D721Med (cell line): ENCODE data around the gene SMAD2.

ENCODE experiments used
- DNase-seq: peaks from one replicate; pipeline ENCODE4 v3.0.0; 2011; ENCODE audit warnings: low spot score; ENCODE audit not compliant: insufficient read length
- FAIRE-seq: peaks from 2 replicates; lab custom pipeline; 2011; peaks lifted over from hg19 to GRCh38; lab: Jason Lieb, UNC
- TF ChIP-seq, protein P1 (sequence below): IDR thresholded peaks from 2 replicates; pipeline ENCODE4 v1.5.1; 2012; ENCODE audit warnings: mild to moderate bottlenecking, control low read depth; ENCODE audit not compliant: insufficient read depth; ENCODE audit errors: missing control alignments

The SMAD2 gene

DNA sequence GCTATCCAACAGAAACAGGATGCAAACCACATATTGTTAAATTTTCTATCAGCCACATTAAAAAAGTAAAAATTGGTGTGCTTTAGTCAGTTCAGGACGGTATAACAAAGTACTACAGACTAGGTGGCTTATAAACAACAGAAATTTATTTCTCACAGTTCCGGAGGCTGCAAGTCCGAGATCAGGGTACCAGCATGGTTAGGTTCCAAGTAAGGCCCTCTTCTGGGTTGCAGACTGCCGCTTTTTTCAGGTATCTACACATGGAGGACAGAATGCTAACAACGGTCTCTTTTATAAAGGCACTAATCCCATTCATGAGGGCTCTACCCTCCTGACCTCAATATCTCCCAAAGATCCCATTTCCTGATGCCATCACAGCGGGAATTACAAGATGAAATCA is 10.5 kb downstream of the SMAD2 start:
- FAIRE-seq: no peak
- no peak for DNase-seq
- TF ChIP-seq, protein P1, sequence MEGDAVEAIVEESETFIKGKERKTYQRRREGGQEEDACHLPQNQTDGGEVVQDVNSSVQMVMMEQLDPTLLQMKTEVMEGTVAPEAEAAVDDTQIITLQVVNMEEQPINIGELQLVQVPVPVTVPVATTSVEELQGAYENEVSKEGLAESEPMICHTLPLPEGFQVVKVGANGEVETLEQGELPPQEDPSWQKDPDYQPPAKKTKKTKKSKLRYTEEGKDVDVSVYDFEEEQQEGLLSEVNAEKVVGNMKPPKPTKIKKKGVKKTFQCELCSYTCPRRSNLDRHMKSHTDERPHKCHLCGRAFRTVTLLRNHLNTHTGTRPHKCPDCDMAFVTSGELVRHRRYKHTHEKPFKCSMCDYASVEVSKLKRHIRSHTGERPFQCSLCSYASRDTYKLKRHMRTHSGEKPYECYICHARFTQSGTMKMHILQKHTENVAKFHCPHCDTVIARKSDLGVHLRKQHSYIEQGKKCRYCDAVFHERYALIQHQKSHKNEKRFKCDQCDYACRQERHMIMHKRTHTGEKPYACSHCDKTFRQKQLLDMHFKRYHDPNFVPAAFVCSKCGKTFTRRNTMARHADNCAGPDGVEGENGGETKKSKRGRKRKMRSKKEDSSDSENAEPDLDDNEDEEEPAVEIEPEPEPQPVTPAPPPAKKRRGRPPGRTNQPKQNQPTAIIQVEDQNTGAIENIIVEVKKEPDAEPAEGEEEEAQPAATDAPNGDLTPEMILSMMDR: no peak

DNA sequence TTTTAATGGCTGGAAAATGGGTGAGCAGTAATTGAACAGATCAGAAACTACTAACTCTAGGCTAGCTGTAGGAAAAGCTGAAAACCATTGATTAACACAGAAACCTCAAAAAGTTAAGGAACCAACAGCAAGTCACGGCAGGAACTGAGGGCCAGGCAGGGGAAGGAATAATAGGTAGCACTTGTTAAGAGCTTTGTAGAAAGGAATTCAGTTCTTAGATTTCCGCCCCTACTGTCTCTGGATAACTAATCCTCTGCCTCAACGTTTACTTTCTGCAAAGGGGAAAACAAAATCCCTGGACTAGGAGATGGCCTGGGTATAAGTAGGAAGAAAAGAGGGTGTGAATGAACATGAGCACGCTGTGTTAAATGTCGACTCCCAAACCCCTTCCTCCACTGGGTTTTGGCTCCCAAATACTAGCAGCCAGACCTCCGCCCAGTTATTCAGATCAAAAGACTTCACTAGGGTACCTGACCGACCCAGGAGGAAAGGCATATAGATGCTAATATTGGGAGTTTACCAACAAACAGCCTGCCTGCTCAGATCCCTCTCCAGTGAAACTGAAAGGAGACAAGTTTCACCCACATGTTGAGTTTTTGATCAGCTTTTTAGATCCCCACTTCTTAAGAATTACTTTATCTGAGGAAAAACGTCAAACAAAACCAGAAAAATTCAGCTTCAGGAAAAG is 12.4 kb downstream of the SMAD2 start:
- FAIRE-seq (no peak), DNase-seq (no peak)
- TF ChIP-seq, protein P1: no peak

DNA sequence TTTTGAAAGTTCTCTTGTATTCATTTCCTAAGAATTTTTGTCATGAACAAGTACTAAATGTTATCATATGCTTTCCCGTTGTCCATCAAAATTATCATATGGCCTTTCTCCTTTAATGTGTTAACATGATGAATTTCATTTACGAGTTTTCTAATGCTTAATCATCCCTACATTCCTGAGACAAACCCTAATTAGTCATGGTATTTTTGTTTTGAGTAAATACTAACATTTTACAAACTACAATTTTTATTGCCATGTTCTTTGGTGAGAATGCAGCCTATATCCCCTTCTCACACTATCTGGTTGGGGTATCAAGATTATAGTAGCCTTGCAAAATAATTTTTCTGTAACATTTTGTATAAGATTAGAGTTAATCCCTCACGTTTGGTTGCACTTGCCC is 14.5 kb downstream of the SMAD2 start:
- TF ChIP-seq, protein P1: no peak
- peak; percentile 64 for FAIRE-seq

DNA sequence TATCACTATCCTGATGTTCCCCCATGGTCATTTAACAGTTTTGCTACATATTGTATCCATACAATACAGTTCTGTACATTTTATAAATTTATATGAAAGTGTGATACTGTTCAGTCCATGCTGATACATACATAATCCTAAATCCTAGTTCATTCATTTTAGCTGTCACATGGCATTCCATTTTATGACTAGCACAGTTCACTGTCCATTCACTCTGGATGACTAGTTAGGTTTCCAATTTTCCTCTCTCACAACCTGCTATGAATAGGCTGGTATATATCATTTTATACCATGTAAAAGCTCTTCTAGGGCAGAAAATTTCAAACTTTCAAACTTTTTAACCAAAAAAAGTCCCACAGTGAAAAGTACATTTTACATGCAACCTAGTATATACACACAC is 15.2 kb downstream of the SMAD2 start:
- TF ChIP-seq, protein P1: no peak
- no peak for DNase-seq
- peak; percentile 32 for FAIRE-seq

More for the DNA sequence above, 14.5 kb downstream of the SMAD2 start:
- DNase-seq: no peak

DNA sequence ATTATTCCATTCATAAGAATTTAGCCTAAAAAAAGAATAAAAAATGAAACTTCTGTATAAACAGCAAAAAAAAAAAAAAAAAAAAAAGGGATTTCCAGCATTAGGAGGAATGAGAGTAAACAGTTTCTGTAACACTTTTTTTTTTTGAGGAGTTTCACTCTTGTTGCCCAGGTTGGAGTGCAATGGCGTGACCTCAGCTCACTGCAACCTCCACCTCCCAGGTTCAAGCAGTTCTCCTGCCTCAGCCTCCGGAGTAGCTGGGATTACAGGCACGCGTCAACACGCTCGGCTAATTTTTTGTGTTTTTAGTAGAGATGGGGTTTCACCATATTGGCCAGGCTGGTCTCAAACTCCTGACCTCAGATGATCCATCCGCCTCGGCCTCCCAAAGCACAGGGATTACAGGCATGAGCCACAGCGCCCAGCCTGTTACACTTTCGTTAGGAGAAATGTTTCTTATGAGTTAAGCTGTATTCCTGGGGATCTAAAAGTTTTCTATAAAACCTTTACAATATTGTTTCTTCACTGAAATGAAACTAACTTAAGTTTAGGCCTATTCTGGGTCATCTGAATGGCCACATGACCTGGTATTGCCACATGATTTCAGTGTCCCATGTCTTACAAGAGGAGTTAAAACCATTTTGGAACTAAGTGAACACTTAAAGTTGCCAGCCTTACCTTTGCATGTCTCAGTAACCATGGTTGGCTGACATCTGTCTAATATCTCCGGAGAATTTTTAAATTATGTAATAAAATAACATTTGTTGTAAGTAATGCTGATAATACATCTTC is 17.5 kb downstream of the SMAD2 start:
- FAIRE-seq (no peak), DNase-seq (no peak)
- TF ChIP-seq, protein P1: no peak

DNA sequence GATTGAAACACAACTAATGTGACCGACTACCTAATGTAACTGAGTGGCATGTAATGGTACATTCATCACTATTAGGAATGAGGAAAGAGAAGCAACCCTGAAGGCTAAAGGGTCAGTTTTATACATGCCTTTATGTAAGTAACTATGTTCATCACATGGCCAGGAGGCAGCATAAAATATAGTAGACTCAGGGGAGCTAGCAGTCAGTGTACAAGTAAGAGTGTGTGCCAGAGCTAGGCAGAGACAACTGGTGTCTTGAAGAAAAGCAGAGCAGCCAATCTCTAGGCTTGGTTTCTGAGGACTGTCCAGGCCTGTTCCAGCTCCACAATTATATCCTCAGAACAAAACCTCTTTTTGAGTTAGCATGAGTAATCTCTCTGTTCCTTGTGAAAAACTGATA is 18.1 kb downstream of the SMAD2 start:
- FAIRE-seq: no peak
- DNase-seq: no peak
- TF ChIP-seq, protein P1: no peak

DNA sequence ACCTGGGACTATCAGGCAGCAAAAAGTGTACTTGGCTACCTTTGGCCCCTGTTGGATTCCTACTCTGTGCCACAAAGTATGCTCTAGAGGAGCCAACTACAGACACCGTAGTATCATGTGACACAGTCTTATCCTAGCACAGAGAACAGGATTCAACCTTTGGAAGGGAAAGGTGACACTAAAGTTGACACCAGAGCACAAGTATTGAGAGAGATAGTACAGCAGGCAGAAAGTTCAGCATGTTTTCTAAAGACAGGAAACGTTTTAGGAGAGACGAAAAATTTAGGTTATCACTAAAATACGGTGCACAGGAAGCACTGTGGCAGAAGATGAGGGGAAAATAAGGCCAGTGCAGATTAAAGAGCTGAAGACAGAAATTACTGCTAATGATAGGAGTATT is 18.6 kb downstream of the SMAD2 start:
- FAIRE-seq (no peak), DNase-seq (no peak)
- TF ChIP-seq, protein P1: no peak
